ENCODE results near the gene MRTFA.

The MRTFA gene

GRCh38 chr22:40377931-40378330, 258.6 kb downstream of the MRTFA start:
- Histone ChIP-seq H3K27me3 (ENCODE audit: control insufficient read depth, insufficient read depth, low read length) (no peaks in the 10 kb centered on the region), H3K4me1 (ENCODE audit: control insufficient read depth, insufficient read depth, low read length) (no peaks in the 10 kb centered on the region), H3K9me3 (ENCODE audit: control insufficient read depth, insufficient read depth, low read length) (no peaks in the 10 kb centered on the region), H3K9ac (ENCODE audit: low read depth, low read length) (no peak overlapping the region), H3K36me3 (ENCODE audit: control insufficient read depth, insufficient read depth, low read length) (peaks cover 6% of the 10 kb centered on the region), H3K27ac (ENCODE audit: low read depth, low read length) (no peak overlapping the region), H3K4me3 (ENCODE audit: low read depth, low read length) (no peak overlapping the region)

DNA sequence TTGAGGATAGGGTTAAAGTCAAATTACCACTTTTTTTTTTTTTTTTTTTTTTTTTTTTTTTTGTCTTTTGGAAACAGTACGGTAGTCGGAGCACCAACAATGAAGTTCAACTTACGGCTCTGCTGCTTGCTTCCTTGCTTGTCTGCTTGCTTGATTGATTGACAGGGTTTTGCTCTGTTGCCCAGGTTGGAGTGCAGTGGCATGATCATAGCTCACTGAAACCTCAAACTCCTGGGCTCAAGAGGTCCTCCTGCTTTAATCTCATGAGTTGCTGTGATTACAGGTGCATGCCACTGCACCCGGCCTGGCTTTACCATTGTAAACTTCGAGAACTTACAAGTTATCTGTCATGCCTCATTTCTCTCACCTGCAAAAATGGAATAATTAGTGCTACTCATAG, 260.4 kb downstream of the MRTFA start:
- H3K9ac ChIP-seq (ENCODE audit: low read depth, low read length) = no peak overlapping the region
- 0 out of 2 replicates have a peak, but pooled peaks cover 4% of the 10 kb centered on the region for H3K4me1 ChIP-seq (ENCODE audit: control insufficient read depth, insufficient read depth, low read length)
- H3K27me3 ChIP-seq (ENCODE audit: control insufficient read depth, insufficient read depth, low read length) = no peaks in the 10 kb centered on the region
- no peak overlapping the region for H3K27ac ChIP-seq (ENCODE audit: low read depth, low read length)
- H3K9me3 ChIP-seq (ENCODE audit: control insufficient read depth, insufficient read depth, low read length) = no peaks in the 10 kb centered on the region
- peaks cover 10% of the 10 kb centered on the region for H3K36me3 ChIP-seq (ENCODE audit: control insufficient read depth, insufficient read depth, low read length)
- no peak overlapping the region for H3K4me3 ChIP-seq (ENCODE audit: low read depth, low read length)

- Histone ChIP-seq H3K4me3 (ENCODE audit: low read depth, low read length) (no peak overlapping the region), H3K36me3 (ENCODE audit: control insufficient read depth, insufficient read depth, low read length) (peaks cover 13% of the 10 kb centered on the region), H3K9me3 (ENCODE audit: control insufficient read depth, insufficient read depth, low read length) (no peaks in the 10 kb centered on the region), H3K9ac (ENCODE audit: low read depth, low read length) (no peak overlapping the region), H3K4me1 (ENCODE audit: control insufficient read depth, insufficient read depth, low read length) (0 out of 2 replicates have a peak, but pooled peaks cover 4% of the 10 kb centered on the region), H3K27me3 (ENCODE audit: control insufficient read depth, insufficient read depth, low read length) (no peaks in the 10 kb centered on the region), H3K27ac (ENCODE audit: low read depth, low read length) (no peak overlapping the region)
Measured at GRCh38 chr22:40374567-40374966, 262.0 kb downstream of the MRTFA start.

DNA sequence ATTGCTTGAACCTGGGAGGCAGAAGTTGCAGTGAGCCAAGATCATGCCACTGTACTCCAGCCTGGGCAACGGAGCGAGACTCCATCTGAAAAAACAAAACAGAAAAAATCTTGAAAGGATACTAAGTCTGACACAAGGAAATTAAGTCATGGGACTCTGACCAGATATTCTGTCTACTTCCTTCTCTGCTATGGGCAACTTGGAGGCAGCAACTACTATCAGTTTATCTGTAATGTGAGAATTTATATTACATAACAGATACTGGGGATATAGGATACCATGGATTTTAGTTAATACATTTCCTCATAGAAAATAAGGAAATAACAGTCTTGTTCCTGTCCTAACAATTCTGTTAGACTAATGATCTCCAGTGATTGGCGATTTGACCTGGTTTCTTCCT, 267.7 kb downstream of the MRTFA start:
- Histone ChIP-seq H3K9ac (ENCODE audit: low read depth, low read length) (no peak overlapping the region), H3K4me1 (ENCODE audit: control insufficient read depth, insufficient read depth, low read length) (0 out of 2 replicates have a peak, but pooled peaks cover 4% of the 10 kb centered on the region), H3K36me3 (ENCODE audit: control insufficient read depth, insufficient read depth, low read length) (peaks cover 67% of the 10 kb centered on the region), H3K9me3 (ENCODE audit: control insufficient read depth, insufficient read depth, low read length) (no peaks in the 10 kb centered on the region), H3K27me3 (ENCODE audit: control insufficient read depth, insufficient read depth, low read length) (no peaks in the 10 kb centered on the region), H3K4me3 (ENCODE audit: low read depth, low read length) (no peak overlapping the region), H3K27ac (ENCODE audit: low read depth, low read length) (no peak overlapping the region)

GRCh38 chr22:40368016-40368415, 268.5 kb downstream of the MRTFA start:
- Histone ChIP-seq H3K36me3 (ENCODE audit: control insufficient read depth, insufficient read depth, low read length) (peaks cover 71% of the 10 kb centered on the region), H3K4me3 (ENCODE audit: low read depth, low read length) (no peak overlapping the region), H3K9ac (ENCODE audit: low read depth, low read length) (no peak overlapping the region), H3K27ac (ENCODE audit: low read depth, low read length) (no peak overlapping the region), H3K27me3 (ENCODE audit: control insufficient read depth, insufficient read depth, low read length) (no peaks in the 10 kb centered on the region), H3K9me3 (ENCODE audit: control insufficient read depth, insufficient read depth, low read length) (no peaks in the 10 kb centered on the region), H3K4me1 (ENCODE audit: control insufficient read depth, insufficient read depth, low read length) (0 out of 2 replicates have a peak, but pooled peaks cover 4% of the 10 kb centered on the region)

DNA sequence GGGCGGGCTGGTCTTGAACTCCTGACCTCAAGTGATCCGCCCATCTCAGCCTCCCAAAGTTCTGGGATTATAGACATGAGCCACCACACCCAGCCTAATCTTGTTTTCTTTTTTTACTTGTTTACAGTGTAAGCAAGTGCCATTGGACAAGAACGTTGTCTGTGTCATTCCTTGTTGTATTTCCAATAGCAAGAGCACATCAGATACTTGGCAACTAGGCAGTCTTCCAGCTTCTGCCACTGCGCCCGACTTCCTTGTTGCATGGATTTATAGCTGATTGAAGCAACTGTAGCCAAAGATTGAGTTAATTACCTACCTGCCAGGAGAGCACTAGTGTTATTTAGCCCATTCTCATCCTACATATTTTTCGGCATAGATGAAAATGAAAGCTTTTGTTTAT, 269.2 kb downstream of the MRTFA start:
- Histone ChIP-seq H3K9me3 (ENCODE audit: control insufficient read depth, insufficient read depth, low read length) (no peaks in the 10 kb centered on the region), H3K4me3 (ENCODE audit: low read depth, low read length) (no peak overlapping the region), H3K4me1 (ENCODE audit: control insufficient read depth, insufficient read depth, low read length) (0 out of 2 replicates have a peak, but pooled peaks cover 4% of the 10 kb centered on the region), H3K27me3 (ENCODE audit: control insufficient read depth, insufficient read depth, low read length) (no peaks in the 10 kb centered on the region), H3K36me3 (ENCODE audit: control insufficient read depth, insufficient read depth, low read length) (peaks cover 72% of the 10 kb centered on the region), H3K9ac (ENCODE audit: low read depth, low read length) (no peak overlapping the region), H3K27ac (ENCODE audit: low read depth, low read length) (no peak overlapping the region)

DNA sequence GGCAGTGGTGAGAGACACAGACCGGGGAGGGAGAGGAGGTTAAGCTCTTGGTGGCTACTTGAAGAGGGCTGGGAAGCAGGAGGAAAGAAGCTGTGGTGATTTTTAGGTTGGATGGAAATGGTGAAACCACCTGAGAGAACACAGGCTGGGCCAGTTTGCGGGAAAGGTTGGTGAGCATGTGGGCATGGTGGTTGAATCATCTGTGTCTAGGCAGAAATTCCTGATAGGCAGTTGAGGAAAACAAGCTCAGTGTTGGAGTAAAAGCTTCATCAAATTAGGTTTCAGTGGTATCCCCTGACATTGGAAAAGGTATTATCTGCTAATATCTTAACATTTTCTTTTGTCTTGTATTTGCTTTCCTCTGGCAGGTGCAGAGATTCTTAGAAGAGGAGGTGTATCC, 270.5 kb downstream of the MRTFA start:
- Histone ChIP-seq H3K27ac (ENCODE audit: low read depth, low read length) (no peak overlapping the region), H3K9ac (ENCODE audit: low read depth, low read length) (no peak overlapping the region), H3K4me3 (ENCODE audit: low read depth, low read length) (no peak overlapping the region), H3K36me3 (ENCODE audit: control insufficient read depth, insufficient read depth, low read length) (peaks cover 85% of the 10 kb centered on the region), H3K27me3 (ENCODE audit: control insufficient read depth, insufficient read depth, low read length) (no peaks in the 10 kb centered on the region), H3K4me1 (ENCODE audit: control insufficient read depth, insufficient read depth, low read length) (no peaks in the 10 kb centered on the region), H3K9me3 (ENCODE audit: control insufficient read depth, insufficient read depth, low read length) (no peaks in the 10 kb centered on the region)

DNA sequence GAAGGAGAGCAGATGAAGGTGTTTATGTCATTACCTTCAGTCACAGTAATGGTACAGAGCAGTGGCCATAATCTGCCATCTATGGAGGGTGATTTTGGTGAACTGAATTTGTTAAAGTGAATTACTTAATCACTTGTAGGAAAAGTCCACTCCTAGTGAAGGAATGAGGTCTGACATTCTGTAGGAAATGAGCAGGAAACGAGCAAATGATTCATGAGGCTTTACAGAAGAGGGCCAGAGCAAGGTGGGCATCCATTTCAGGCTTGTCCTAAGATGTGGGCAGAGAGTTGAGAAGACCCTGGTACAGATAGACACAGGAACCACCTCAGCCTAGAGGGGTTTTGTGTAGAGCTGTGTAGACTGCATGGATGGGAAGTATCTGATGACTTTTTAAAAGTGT, 272.1 kb downstream of the MRTFA start:
- peaks cover 97% of the 10 kb centered on the region for H3K36me3 ChIP-seq (ENCODE audit: control insufficient read depth, insufficient read depth, low read length)
- no peak overlapping the region for H3K9ac ChIP-seq (ENCODE audit: low read depth, low read length)
- H3K9me3 ChIP-seq (ENCODE audit: control insufficient read depth, insufficient read depth, low read length) = no peaks in the 10 kb centered on the region
- H3K27ac ChIP-seq (ENCODE audit: low read depth, low read length) = no peak overlapping the region
- no peaks in the 10 kb centered on the region for H3K4me1 ChIP-seq (ENCODE audit: control insufficient read depth, insufficient read depth, low read length)
- H3K27me3 ChIP-seq (ENCODE audit: control insufficient read depth, insufficient read depth, low read length) = no peaks in the 10 kb centered on the region
- H3K4me3 ChIP-seq (ENCODE audit: low read depth, low read length) = no peak overlapping the region

DNA sequence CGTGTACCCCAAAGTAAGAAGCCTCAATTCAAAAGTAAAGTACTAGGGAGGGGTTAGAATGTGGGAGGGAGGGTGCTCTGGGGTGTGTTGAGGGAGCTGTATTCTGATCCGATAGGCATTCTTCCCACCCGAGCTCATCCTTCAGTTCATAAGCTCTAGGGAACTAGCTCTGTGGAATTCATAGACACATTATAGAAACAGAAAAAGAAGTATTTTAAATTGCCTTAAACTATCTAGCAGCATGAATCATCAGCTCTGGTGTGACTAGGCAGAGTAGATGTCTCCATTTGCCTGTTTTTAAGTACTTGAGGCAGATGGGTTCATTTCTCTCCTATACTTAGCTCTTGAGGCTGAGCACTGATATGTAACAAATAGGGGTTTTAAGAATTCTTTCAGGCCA, 273.5 kb downstream of the MRTFA start:
- peaks cover 100% of the 10 kb centered on the region for H3K36me3 ChIP-seq (ENCODE audit: control insufficient read depth, insufficient read depth, low read length)
- no peak overlapping the region for H3K9ac ChIP-seq (ENCODE audit: low read depth, low read length)
- no peak overlapping the region for H3K4me3 ChIP-seq (ENCODE audit: low read depth, low read length)

DNA sequence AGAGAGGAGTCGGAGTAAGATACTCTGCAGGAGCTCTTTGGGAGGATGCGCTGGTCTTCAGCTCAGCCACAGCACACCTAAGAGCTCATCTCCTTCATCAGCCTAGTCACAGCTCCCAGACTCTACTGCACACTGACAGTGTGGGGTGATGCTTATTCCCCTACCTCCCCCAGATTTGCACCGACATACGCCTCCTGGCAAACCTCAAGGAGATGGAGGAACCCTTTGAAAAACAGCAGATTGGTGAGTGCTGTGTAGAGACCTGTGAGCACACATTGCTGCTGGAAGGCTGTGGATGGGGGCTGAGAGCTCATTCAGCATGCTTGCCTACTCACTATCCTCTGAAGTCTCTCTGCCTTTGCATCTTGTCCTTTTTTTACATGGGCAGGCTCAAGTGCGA, 275.4 kb downstream of the MRTFA start:
- Histone ChIP-seq H3K36me3 (ENCODE audit: control insufficient read depth, insufficient read depth, low read length) (peaks cover 98% of the 10 kb centered on the region), H3K4me1 (ENCODE audit: control insufficient read depth, insufficient read depth, low read length) (no peaks in the 10 kb centered on the region), H3K9me3 (ENCODE audit: control insufficient read depth, insufficient read depth, low read length) (no peaks in the 10 kb centered on the region), H3K4me3 (ENCODE audit: low read depth, low read length) (no peak overlapping the region), H3K27me3 (ENCODE audit: control insufficient read depth, insufficient read depth, low read length) (no peaks in the 10 kb centered on the region), H3K27ac (ENCODE audit: low read depth, low read length) (no peak overlapping the region), H3K9ac (ENCODE audit: low read depth, low read length) (no peak overlapping the region)

More for the DNA sequence above, 273.5 kb downstream of the MRTFA start:
- Histone ChIP-seq H3K27me3 (ENCODE audit: control insufficient read depth, insufficient read depth, low read length) (no peaks in the 10 kb centered on the region), H3K27ac (ENCODE audit: low read depth, low read length) (no peak overlapping the region), H3K4me1 (ENCODE audit: control insufficient read depth, insufficient read depth, low read length) (no peaks in the 10 kb centered on the region), H3K9me3 (ENCODE audit: control insufficient read depth, insufficient read depth, low read length) (no peaks in the 10 kb centered on the region)

Data from HUES48 (cell line).